ENCODE results near the gene A1CF.
"Not testable (repeated sequence)": the region's sequence is repeated elsewhere in the genome, so short reads cannot be mapped to it uniquely, and the experiment has no call there.

The A1CF gene

GRCh38 chr10:50782017-50782416, 103.4 kb downstream of the A1CF start:
- DNase-seq: not testable (repeated sequence)

- not testable (repeated sequence) for DNase-seq
Measured at GRCh38 chr10:50780036-50780435, 105.4 kb downstream of the A1CF start.

- not testable (repeated sequence) for DNase-seq
Measured at GRCh38 chr10:50774868-50775267, 110.6 kb downstream of the A1CF start.

GRCh38 chr10:50772042-50772441, 113.4 kb downstream of the A1CF start:
- not testable (repeated sequence) for DNase-seq

- DNase-seq: not testable (repeated sequence)
Measured at GRCh38 chr10:50766774-50767513, 118.5 kb downstream of the A1CF start.

Data from bone marrow (tissue), 2 donors.